ENCODE measurements around the gene RAD51B.

RAD51B gene

GRCh38 chr14:68701001-68701741 is 881.6 kb downstream of the RAD51B start:
- no peak for DNase-seq (ENCODE audit: low read depth in 2 of 2)

- no peak for DNase-seq (ENCODE audit: low read depth in 2 of 2)
Measured at GRCh38 chr14:68702135-68702534, 882.6 kb downstream of the RAD51B start.

GRCh38 chr14:68702578-68702977 is 883.0 kb downstream of the RAD51B start:
- DNase-seq (ENCODE audit: low read depth in 2 of 2): no peak

GRCh38 chr14:68703093-68703492 is 883.5 kb downstream of the RAD51B start:
- DNase-seq (ENCODE audit: low read depth in 2 of 2): no peak

- no peak for DNase-seq (ENCODE audit: low read depth in 2 of 2)
Measured at GRCh38 chr14:68704736-68705720, 885.4 kb downstream of the RAD51B start.

GRCh38 chr14:68705741-68706283 is 886.2 kb downstream of the RAD51B start:
- no peak for DNase-seq (ENCODE audit: low read depth in 2 of 2)

- no peak for DNase-seq (ENCODE audit: low read depth in 2 of 2)
Measured at GRCh38 chr14:68707482-68707881, 887.9 kb downstream of the RAD51B start.

GRCh38 chr14:68708343-68708742 is 888.8 kb downstream of the RAD51B start:
- DNase-seq (ENCODE audit: low read depth in 2 of 2): no peak

- DNase-seq (ENCODE audit: low read depth in 2 of 2): no peak
Measured at GRCh38 chr14:68709007-68709406, 889.4 kb downstream of the RAD51B start.

- no peak for DNase-seq (ENCODE audit: low read depth in 2 of 2)
Measured at GRCh38 chr14:68710776-68711175, 891.2 kb downstream of the RAD51B start.

- no peak for DNase-seq (ENCODE audit: low read depth in 2 of 2)
Measured at GRCh38 chr14:68711561-68712309, 892.2 kb downstream of the RAD51B start.

- DNase-seq (ENCODE audit: low read depth in 2 of 2): no peak
Measured at GRCh38 chr14:68712703-68713370, 893.3 kb downstream of the RAD51B start.

- no peak for DNase-seq (ENCODE audit: low read depth in 2 of 2)
Measured at GRCh38 chr14:68713782-68714181, 894.2 kb downstream of the RAD51B start.

- DNase-seq (ENCODE audit: low read depth in 2 of 2): no peak
Measured at GRCh38 chr14:68714991-68715924, 895.7 kb downstream of the RAD51B start.

- DNase-seq (ENCODE audit: low read depth in 2 of 2): no peak
Measured at GRCh38 chr14:68716698-68717097, 897.1 kb downstream of the RAD51B start.

GRCh38 chr14:68718023-68718990 is 898.7 kb downstream of the RAD51B start:
- DNase-seq (ENCODE audit: low read depth in 2 of 2): no peak

- no peak for DNase-seq (ENCODE audit: low read depth in 2 of 2)
Measured at GRCh38 chr14:68719634-68720384, 900.2 kb downstream of the RAD51B start.

- DNase-seq (ENCODE audit: low read depth in 2 of 2): no peak
Measured at GRCh38 chr14:68722186-68722585, 902.6 kb downstream of the RAD51B start.

Data from stimulated activated CD8-positive, alpha-beta memory T cell treated with anti-CD3 and anti-CD28 coated beads, Interleukin-15, amount 100 ng/mL, for 48 hours (primary cell).